Amniotic stem cell (primary cell): ENCODE data around the gene TRIM56.
A peak's percentile ranks its signal among the peaks of the same experiment; 100 is the strongest.
"Not testable (repeated sequence)": the region's sequence is repeated elsewhere in the genome, so short reads cannot be mapped to it uniquely, and the experiment has no call there.

Experiments
- DNase-seq: peaks from one replicate; lab custom pipeline; 2025; lab: John Stamatoyannopoulos, UW

TRIM56 gene

GRCh38 chr7:101085162-101085964 is at the start of gene TRIM56:
TSS of gene TRIM56 (plus strand) at chr7:101085481. CDS start at chr7:101087313, 1,832 bp downstream.
- peak; percentile 30 for DNase-seq

- DNase-seq, result no peak
These were observed 49.3 kb upstream of the TRIM56 start for GRCh38 chr7:101035941-101036340.

GRCh38 chr7:101041283-101041682 is 44.0 kb upstream of the TRIM56 start:
- not testable (repeated sequence) for DNase-seq

- DNase-seq, result peak; percentile 6
These were observed 26.9 kb upstream of the TRIM56 start for GRCh38 chr7:101058355-101058754.

GRCh38 chr7:101059620-101059942 is 25.7 kb upstream of the TRIM56 start:
- DNase-seq, result no peak

GRCh38 chr7:101060992-101061391 is 24.3 kb upstream of the TRIM56 start:
- DNase-seq, result no peak

- DNase-seq, result not testable (repeated sequence)
These were observed 21.1 kb upstream of the TRIM56 start for GRCh38 chr7:101064176-101064550.

- DNase-seq, result not testable (repeated sequence)
These were observed 20.1 kb upstream of the TRIM56 start for GRCh38 chr7:101065162-101065561.

- no peak for DNase-seq
These were observed 19.0 kb upstream of the TRIM56 start for GRCh38 chr7:101066141-101066832.

GRCh38 chr7:101066833-101067177 is 18.5 kb upstream of the TRIM56 start:
- no peak for DNase-seq

- no peak for DNase-seq
These were observed 16.9 kb upstream of the TRIM56 start for GRCh38 chr7:101068401-101068800.

GRCh38 chr7:101071362-101072104 is 13.7 kb upstream of the TRIM56 start:
- not testable (repeated sequence) for DNase-seq

GRCh38 chr7:101075646-101076045 is 9.6 kb upstream of the TRIM56 start:
- no peak for DNase-seq

GRCh38 chr7:101076183-101076582 is 9.1 kb upstream of the TRIM56 start:
- not testable (repeated sequence) for DNase-seq

GRCh38 chr7:101077303-101078086 is 7.8 kb upstream of the TRIM56 start:
- DNase-seq, result peak; percentile 38

GRCh38 chr7:101081432-101081831 is 3.8 kb upstream of the TRIM56 start:
- no peak for DNase-seq

GRCh38 chr7:101084865-101085161 is 468 bp upstream of the TRIM56 start:
- no peak for DNase-seq

GRCh38 chr7:101087334-101088068 is 2.2 kb downstream of the TRIM56 start:
- DNase-seq, result no peak

- DNase-seq, result no peak
These were observed 2.8 kb downstream of the TRIM56 start for GRCh38 chr7:101088069-101088425.

GRCh38 chr7:101088858-101089529 is 3.7 kb downstream of the TRIM56 start:
- no peak for DNase-seq

GRCh38 chr7:101089876-101090275 is 4.6 kb downstream of the TRIM56 start:
- no peak for DNase-seq
